ENCODE measurements around the gene APBA1. TPM values are rescaled to one million over a fixed set of nuclear protein-coding genes. Genes with fewer than 3 reads are reported as not detected.

Gene APBA1
- total RNA-seq, 1 experiment from 2014 or later, result 0.34 TPM

GRCh38 chr9:69579032-69579758 lies 93.0 kb downstream of the APBA1 start:
- Histone ChIP-seq H3K36me3 (ENCODE audit: control insufficient read depth, insufficient read depth, low read length) (no peaks in the 10 kb centered on the region), H3K9me3 (no peaks in the 10 kb centered on the region), H3K27me3 (replicated peaks; ENCODE audit: control insufficient read depth, insufficient read depth, low read length) (no peaks in the 10 kb centered on the region), H3K4me1 (no peaks in the 10 kb centered on the region), H3K4me3 (ENCODE audit: low read depth, low read length) (no peak overlapping the region)
- Mint-ChIP-seq H3K4me1 (ENCODE audit: low read depth, unreplicated experiment) (no peaks in the 10 kb centered on the region), H3K36me3 (ENCODE audit: insufficient read depth, unreplicated experiment) (no peaks in the 10 kb centered on the region), H3K27ac (ENCODE audit: unreplicated experiment) (no peak overlapping the region), H3K27me3 (ENCODE audit: insufficient read depth, unreplicated experiment) (no peaks in the 10 kb centered on the region), H3K4me3 (ENCODE audit: unreplicated experiment) (no peak overlapping the region), H3K9me3 (ENCODE audit: unreplicated experiment) (no peaks in the 10 kb centered on the region)
- CTCF ChIA-PET, result no interaction called here
- DNase-seq, result no peak
- POLR2A ChIA-PET, result no interaction called here
- intact Hi-C loops (cut with micrococcal nuclease; ENCODE audit: unreplicated experiment), result no loop called here
- no peak for TF ChIP-seq CTCF (IDR thresholded peaks at IDR 0.05; ENCODE audit: insufficient read depth in 1 of 2, low read depth in 1 of 2, low read length in 1 of 2, severe bottlenecking in 1 of 2, unreplicated experiment in 1 of 2)
- no TSS peak for BruUV-seq (replicated peaks)

GRCh38 chr9:69578026-69578425 lies 94.1 kb downstream of the APBA1 start:
- H3K4me1 ChIP-seq, result no peaks in the 10 kb centered on the region
- TF ChIP-seq CTCF (IDR thresholded peaks at IDR 0.05; ENCODE audit: insufficient read depth in 1 of 2, low read depth in 1 of 2, low read length in 1 of 2, severe bottlenecking in 1 of 2, unreplicated experiment in 1 of 2), result no peak
- H3K27me3 ChIP-seq (replicated peaks; ENCODE audit: control insufficient read depth, insufficient read depth, low read length), result no peaks in the 10 kb centered on the region
- no peaks in the 10 kb centered on the region for H3K9me3 Mint-ChIP-seq (ENCODE audit: unreplicated experiment)
- H3K4me3 ChIP-seq (ENCODE audit: low read depth, low read length), result no peak overlapping the region
- DNase-seq, result no peak
- ChIA-PET CTCF (no interaction called here), POLR2A (no interaction called here)
- no peaks in the 10 kb centered on the region for H3K36me3 ChIP-seq (ENCODE audit: control insufficient read depth, insufficient read depth, low read length)
- H3K9me3 ChIP-seq, result no peaks in the 10 kb centered on the region
- no peaks in the 10 kb centered on the region for H3K4me1 Mint-ChIP-seq (ENCODE audit: low read depth, unreplicated experiment)
- no peaks in the 10 kb centered on the region for H3K36me3 Mint-ChIP-seq (ENCODE audit: insufficient read depth, unreplicated experiment)
- H3K27me3 Mint-ChIP-seq (ENCODE audit: insufficient read depth, unreplicated experiment), result no peaks in the 10 kb centered on the region
- H3K4me3 Mint-ChIP-seq (ENCODE audit: unreplicated experiment), result no peak overlapping the region
- intact Hi-C loops (cut with micrococcal nuclease; ENCODE audit: unreplicated experiment), result no loop called here
- H3K27ac Mint-ChIP-seq (ENCODE audit: unreplicated experiment), result no peak overlapping the region
- BruUV-seq (replicated peaks), result no TSS peak

- no peak overlapping the region for H3K4me3 Mint-ChIP-seq (ENCODE audit: unreplicated experiment)
- H3K27ac Mint-ChIP-seq (ENCODE audit: unreplicated experiment), result no peak overlapping the region
- no peaks in the 10 kb centered on the region for H3K27me3 Mint-ChIP-seq (ENCODE audit: insufficient read depth, unreplicated experiment)
- Histone ChIP-seq H3K4me3 (ENCODE audit: low read depth, low read length) (no peak overlapping the region), H3K36me3 (ENCODE audit: control insufficient read depth, insufficient read depth, low read length) (no peaks in the 10 kb centered on the region), H3K27me3 (replicated peaks; ENCODE audit: control insufficient read depth, insufficient read depth, low read length) (no peaks in the 10 kb centered on the region), H3K4me1 (no peaks in the 10 kb centered on the region), H3K9me3 (no peaks in the 10 kb centered on the region)
- intact Hi-C loops (cut with micrococcal nuclease; ENCODE audit: unreplicated experiment), result no loop called here
- TF ChIP-seq CTCF (IDR thresholded peaks at IDR 0.05; ENCODE audit: insufficient read depth in 1 of 2, low read depth in 1 of 2, low read length in 1 of 2, severe bottlenecking in 1 of 2, unreplicated experiment in 1 of 2), result no peak
- ChIA-PET POLR2A (no interaction called here), CTCF (no interaction called here)
- H3K4me1 Mint-ChIP-seq (ENCODE audit: low read depth, unreplicated experiment), result no peaks in the 10 kb centered on the region
- H3K9me3 Mint-ChIP-seq (ENCODE audit: unreplicated experiment), result no peaks in the 10 kb centered on the region
- BruUV-seq (replicated peaks), result no TSS peak
- DNase-seq, result no peak
- H3K36me3 Mint-ChIP-seq (ENCODE audit: insufficient read depth, unreplicated experiment), result no peaks in the 10 kb centered on the region
These were observed 95.0 kb downstream of the APBA1 start for GRCh38 chr9:69577123-69577522.
